OCI-LY1 (cell line): Measurements from ENCODE around the gene ARRDC2.

Experiments used
- H2AFZ ChIP-seq: fragments of 200-600 bp; sonication (generic), shearing (Covaris generic); 2 replicates; pipeline ENCODE4 v1.6.0; 2014; ENCODE audit warnings: antibody characterized with exemption, mild to moderate bottlenecking, low read length
- H3F3A ChIP-seq: fragments of 200-600 bp; sonication (generic), shearing (Covaris generic); 2 replicates; pipeline ENCODE4 v1.6.0; 2014; ENCODE audit warnings: mild to moderate bottlenecking, antibody characterized with exemption, low read length, moderate library complexity; ENCODE audit not compliant: insufficient read depth
- H3K27ac ChIP-seq: fragments of 200-600 bp; sonication (generic); 2 replicates; pipeline ENCODE4 v1.5.1; 2014; ENCODE audit warnings: low read length, mixed run types, mild to moderate bottlenecking, low read depth; ENCODE audit not compliant: poor library complexity, severe bottlenecking
- H3K27me3 ChIP-seq: fragments of 200-600 bp; sonication (generic); 2 replicates; pipeline ENCODE4 v1.6.0; 2014; ENCODE audit warnings: antibody characterized with exemption, mild to moderate bottlenecking, low read length, moderate library complexity; ENCODE audit not compliant: insufficient read depth
- H3K36me3 ChIP-seq: fragments of 200-600 bp; sonication (generic); 2 replicates; pipeline ENCODE4 v1.6.1; 2014; ENCODE audit warnings: mild to moderate bottlenecking, antibody characterized with exemption, low read length, moderate library complexity, mixed read lengths; ENCODE audit not compliant: insufficient read depth
- H3K4me1 ChIP-seq: fragments of 200-600 bp; sonication (generic); 2 replicates; pipeline ENCODE4 v1.5.1; 2014; ENCODE audit warnings: mild to moderate bottlenecking, low read length, moderate library complexity; ENCODE audit not compliant: insufficient read depth, severe bottlenecking
- H3K4me2 ChIP-seq: fragments of 200-600 bp; sonication (generic), shearing (Covaris generic); 2 replicates; pipeline ENCODE4 v1.6.1; 2014; ENCODE audit warnings: low read length
- H3K4me3 ChIP-seq: fragments of 200-600 bp; sonication (generic); 2 replicates; pipeline ENCODE4 v1.5.1; 2014; ENCODE audit warnings: low read length, low read depth, mild to moderate bottlenecking, mixed read lengths; ENCODE audit not compliant: poor library complexity, severe bottlenecking
- H3K79me2 ChIP-seq: fragments of 200-600 bp; shearing (Covaris generic); 2 replicates; pipeline ENCODE4 v1.6.1; 2016; ENCODE audit warnings: mixed run types, low read length, mixed read lengths; ENCODE audit not compliant: insufficient read depth
- H3K9ac ChIP-seq: fragments of 200-600 bp; sonication (generic), shearing (Covaris generic); 2 replicates; pipeline ENCODE4 v1.6.1; 2014; ENCODE audit warnings: mild to moderate bottlenecking, low read length, mixed read lengths
- H3K9me2 ChIP-seq: fragments of 200-600 bp; sonication (generic), shearing (Covaris generic); 2 replicates; pipeline ENCODE4 v1.6.1; 2014; ENCODE audit warnings: low read depth, mild to moderate bottlenecking, low read length, mixed read lengths
- H3K9me3 ChIP-seq: fragments of 200-600 bp; shearing (Covaris generic); 2 replicates; pipeline ENCODE4 v1.6.1; 2014; ENCODE audit warnings: low read length, mixed read lengths
- H4K20me1 ChIP-seq: fragments of 200-600 bp; sonication (generic), shearing (Covaris generic); 2 replicates; pipeline ENCODE4 v1.6.0; 2016; ENCODE audit warnings: mild to moderate bottlenecking, low read length; ENCODE audit not compliant: insufficient read depth
- CTCF ChIP-seq: fragments of 200-600 bp; sonication (generic), shearing (Covaris generic); IDR thresholded peaks from 2 replicates; pipeline ENCODE4 v1.5.1; 2017; ENCODE audit warnings: mild to moderate bottlenecking, antibody characterized with exemption, low read length, moderate library complexity, mixed read lengths
- EZH2 ChIP-seq: fragments of 200-600 bp; sonication (generic), shearing (Covaris generic); IDR thresholded peaks from 2 replicates; pipeline ENCODE4 v1.8.0; 2017; ENCODE audit warnings: borderline replicate concordance, mixed run types, mild to moderate bottlenecking, antibody characterized with exemption, low read length, moderate library complexity, mixed read lengths

Gene ARRDC2

DNA sequence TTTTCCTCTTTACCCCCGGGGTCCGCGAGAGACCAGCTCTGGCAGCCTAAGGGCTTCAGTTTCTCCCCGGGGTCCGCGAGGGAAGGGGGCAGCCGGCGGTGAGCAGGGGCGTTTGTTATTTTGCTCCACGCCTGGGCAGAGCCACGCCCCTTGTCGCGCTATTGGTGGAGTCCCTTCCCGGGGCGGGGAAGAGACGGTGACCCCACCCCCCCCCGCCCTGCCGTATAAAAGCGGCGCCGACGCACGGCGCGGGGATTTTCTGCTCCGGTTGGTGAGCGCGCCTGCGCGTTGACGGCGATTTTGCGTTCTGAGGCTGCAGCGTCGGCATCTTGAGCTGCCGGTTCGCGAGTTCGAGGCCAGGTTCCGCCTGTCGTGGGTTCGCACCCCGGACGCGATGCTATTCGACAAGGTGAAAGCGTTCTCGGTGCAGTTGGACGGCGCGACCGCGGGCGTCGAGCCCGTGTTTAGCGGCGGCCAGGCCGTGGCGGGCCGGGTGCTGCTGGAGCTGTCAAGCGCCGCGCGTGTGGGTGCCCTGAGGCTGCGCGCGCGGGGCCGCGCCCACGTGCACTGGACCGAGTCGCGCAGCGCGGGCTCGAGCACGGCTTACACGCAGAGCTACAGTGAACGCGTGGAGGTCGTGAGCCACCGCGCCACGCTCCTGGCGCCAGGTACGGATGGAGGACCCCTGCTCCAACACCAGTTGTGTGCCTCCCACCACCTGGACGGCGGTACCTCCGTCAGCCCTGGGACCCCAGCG is at the start of gene ARRDC2:
Gene ARRDC2 (plus strand): TSS at position 254 of the 757 bp plus-strand sequence. CDS start 141 bp downstream, at position 395.
- no peaks in the 10 kb centered on the region for H4K20me1 ChIP-seq
- peak within 1 kb of the TSS; percentile 59 for H3K4me3 ChIP-seq
- TF ChIP-seq CTCF (no peak), EZH2 (no peak)
- H3K27ac ChIP-seq = peak within 1 kb of the TSS; percentile 82
- H3K79me2 ChIP-seq = no peaks in the 10 kb centered on the region
- no peaks in the 10 kb centered on the region for H3F3A ChIP-seq
- H3K9me3 ChIP-seq = no peaks in the 10 kb centered on the region
- peaks cover 44% of the 10 kb centered on the region for H3K36me3 ChIP-seq
- H3K4me1 ChIP-seq = peaks cover 18% of the 10 kb centered on the region
- H3K9ac ChIP-seq = peak within 1 kb of the TSS; percentile 58
- no peak within 1 kb of the TSS for H2AFZ ChIP-seq
- H3K9me2 ChIP-seq = no peaks in the 10 kb centered on the region
- H3K27me3 ChIP-seq = no peaks in the 10 kb centered on the region
- H3K4me2 ChIP-seq = peak within 1 kb of the TSS; percentile 72

GRCh38 chr19:17963936-17964691 is 43.9 kb upstream of the ARRDC2 start:
- Histone ChIP-seq H2AFZ (no peak overlapping the region), H3K4me3 (no peak overlapping the region), H3K9me2 (no peaks in the 10 kb centered on the region), H3K9ac (no peak overlapping the region), H3K36me3 (no peaks in the 10 kb centered on the region), H3F3A (no peaks in the 10 kb centered on the region), H3K9me3 (no peaks in the 10 kb centered on the region), H3K27ac (no peak overlapping the region), H4K20me1 (no peaks in the 10 kb centered on the region), H3K27me3 (peaks cover 5% of the 10 kb centered on the region), H3K4me1 (no peaks in the 10 kb centered on the region), H3K79me2 (no peaks in the 10 kb centered on the region), H3K4me2 (no peak overlapping the region)
- no peak for TF ChIP-seq EZH2
- no peak for TF ChIP-seq CTCF

- TF ChIP-seq CTCF = no peak
- TF ChIP-seq EZH2 = no peak
- no peaks in the 10 kb centered on the region for H3K9me3 ChIP-seq
- peaks cover 5% of the 10 kb centered on the region for H3K27me3 ChIP-seq
- H2AFZ ChIP-seq = no peak overlapping the region
- H3F3A ChIP-seq = no peaks in the 10 kb centered on the region
- H3K4me3 ChIP-seq = no peak overlapping the region
- H3K27ac ChIP-seq = no peak overlapping the region
- H3K4me1 ChIP-seq = no peaks in the 10 kb centered on the region
- H3K4me2 ChIP-seq = no peak overlapping the region
- no peak overlapping the region for H3K9ac ChIP-seq
- no peaks in the 10 kb centered on the region for H4K20me1 ChIP-seq
- no peaks in the 10 kb centered on the region for H3K79me2 ChIP-seq
- no peaks in the 10 kb centered on the region for H3K36me3 ChIP-seq
- H3K9me2 ChIP-seq = no peaks in the 10 kb centered on the region
Measured at GRCh38 chr19:17965370-17966128, 42.4 kb upstream of the ARRDC2 start.
